HG03139 (cell line): ENCODE results near the gene GPRC5D.
A peak's percentile ranks its signal among the peaks of the same experiment; 100 is the strongest.

ENCODE experiments used
- ATAC-seq: cut with Tn5 transposase; IDR thresholded peaks from one replicate; pipeline ENCODE4 v1.9.1; 2021; ENCODE audit not compliant: unreplicated experiment

GPRC5D gene

DNA sequence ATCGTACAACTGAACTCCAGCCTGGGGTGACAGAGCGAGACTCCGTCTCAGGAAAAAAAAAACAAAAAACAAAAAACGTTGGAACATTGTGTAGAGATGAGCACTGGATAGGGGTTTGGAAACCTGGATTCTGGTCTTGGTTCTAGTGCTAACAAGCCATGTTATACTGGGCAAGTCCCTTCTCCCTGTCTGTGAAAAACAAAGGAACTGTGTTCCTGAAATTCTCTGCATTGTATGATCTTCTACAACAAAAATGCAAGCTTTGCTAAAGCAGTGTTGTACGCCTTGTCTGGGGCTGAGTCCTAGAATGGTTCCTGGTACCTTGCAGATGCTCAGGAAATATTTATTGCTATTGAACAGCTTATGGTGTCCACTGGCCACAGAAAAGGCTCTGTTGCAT, 13.4 kb downstream of the GPRC5D start:
- ATAC-seq: no peak

DNA sequence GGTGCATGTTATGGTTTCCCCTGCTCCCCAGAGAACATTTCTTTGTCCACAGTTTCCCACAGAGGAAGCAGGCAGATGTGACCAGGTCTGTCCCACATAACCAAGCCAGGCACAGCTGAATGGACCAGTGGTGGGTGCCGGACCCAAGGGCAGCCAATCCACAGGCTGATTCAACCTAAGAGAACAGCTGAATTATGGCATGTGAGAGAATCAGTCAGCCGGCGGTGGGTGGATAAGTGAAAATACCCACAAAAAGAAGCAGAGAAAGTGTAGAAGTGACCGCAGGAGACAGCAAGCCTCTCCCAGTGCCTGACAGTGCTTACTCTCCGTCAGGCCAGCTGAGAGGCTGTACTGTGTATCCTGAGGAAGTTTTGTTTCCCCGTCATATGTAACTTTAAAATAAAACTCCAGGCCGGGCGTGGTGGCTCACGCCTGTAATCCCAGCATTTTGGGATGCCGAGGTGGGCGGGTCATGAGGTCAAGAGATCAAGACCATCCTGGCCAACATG, 14.9 kb downstream of the GPRC5D start:
- ATAC-seq: no peak

DNA sequence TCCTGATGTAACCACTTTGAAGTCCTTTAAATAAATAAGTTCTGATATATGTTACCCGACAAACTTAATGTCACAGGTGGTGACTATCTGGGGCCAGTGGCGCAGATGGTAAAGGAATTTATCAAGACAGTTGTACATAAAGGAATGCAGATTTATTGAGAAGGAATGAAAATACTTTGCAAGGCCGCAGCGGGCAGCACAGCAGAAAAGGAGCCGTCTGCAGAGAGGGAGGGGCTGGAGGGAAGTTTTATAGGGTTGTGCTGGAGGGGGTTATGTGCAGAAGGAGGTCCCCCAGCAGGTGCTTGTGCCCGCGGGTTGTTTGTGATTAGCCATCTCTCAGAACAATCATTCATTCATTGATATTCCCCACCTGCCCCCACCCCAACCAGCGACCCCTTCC, 17.4 kb downstream of the GPRC5D start:
- ATAC-seq: no peak

DNA sequence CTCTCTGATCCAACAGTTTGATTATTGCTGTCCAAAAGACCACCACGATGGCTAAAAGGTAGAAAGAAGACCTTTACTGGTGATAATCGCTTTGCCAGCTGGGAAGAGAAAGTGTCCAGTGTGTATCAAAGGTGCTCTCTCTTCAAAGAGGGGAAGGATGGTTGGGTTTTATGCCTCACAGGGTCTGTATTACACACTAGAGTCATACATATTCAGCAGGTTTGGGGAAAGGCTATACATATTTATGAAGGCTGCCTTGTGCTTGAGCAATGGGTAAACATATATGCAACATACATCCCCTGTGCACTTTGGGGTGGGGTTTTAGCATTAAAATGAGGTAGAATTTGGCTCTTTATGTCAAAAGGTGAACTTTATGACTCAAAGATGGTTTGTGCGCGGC, 18.2 kb downstream of the GPRC5D start:
- no peak for ATAC-seq

DNA sequence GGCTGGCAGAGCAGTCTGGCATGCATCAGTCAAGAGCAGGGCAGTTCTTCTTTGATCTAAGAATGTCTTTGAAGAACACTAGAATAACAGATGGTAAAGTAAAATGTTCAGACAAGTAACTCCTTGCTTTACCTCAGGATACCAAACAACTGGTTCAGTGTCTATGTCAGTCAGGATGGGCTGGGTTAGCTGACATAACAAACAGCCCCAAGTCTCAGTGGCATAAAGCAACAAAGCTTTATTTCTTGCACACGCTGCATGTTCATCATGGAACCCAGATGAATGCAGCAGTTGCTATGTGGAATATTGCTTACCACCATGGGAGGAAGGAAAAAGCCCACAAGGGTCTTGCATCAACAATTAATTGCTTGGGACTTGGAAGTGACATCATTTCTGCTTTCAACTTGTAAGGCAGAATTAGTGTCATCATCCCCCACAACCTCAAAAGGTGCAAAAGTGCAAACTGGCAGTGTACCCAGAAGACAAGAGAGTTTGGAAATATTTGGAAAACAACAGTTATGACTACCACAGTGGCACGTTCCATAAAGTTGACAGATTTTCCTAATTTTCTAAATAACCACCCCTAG, 21.2 kb downstream of the GPRC5D start:
- ATAC-seq: no peak

DNA sequence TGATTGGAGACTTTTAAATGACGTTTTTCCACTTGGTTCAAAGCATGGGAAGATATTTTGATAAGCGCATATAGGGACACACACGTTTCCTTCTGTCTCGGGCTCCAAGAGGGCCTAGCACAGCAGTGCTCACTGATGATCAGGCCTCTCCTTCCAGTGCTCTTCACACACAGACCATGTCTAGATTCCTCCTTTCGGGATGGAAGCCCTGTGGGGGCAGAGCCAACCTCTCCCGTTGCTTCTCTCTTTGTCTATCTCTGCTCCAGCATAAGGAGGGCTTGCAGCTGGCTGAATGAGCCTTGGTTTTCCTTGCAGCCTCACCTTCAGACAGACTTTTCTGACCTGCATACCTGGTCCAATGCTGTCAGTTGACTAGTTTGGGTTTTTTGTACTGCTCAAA, 22.3 kb downstream of the GPRC5D start:
- ATAC-seq: no peak

DNA sequence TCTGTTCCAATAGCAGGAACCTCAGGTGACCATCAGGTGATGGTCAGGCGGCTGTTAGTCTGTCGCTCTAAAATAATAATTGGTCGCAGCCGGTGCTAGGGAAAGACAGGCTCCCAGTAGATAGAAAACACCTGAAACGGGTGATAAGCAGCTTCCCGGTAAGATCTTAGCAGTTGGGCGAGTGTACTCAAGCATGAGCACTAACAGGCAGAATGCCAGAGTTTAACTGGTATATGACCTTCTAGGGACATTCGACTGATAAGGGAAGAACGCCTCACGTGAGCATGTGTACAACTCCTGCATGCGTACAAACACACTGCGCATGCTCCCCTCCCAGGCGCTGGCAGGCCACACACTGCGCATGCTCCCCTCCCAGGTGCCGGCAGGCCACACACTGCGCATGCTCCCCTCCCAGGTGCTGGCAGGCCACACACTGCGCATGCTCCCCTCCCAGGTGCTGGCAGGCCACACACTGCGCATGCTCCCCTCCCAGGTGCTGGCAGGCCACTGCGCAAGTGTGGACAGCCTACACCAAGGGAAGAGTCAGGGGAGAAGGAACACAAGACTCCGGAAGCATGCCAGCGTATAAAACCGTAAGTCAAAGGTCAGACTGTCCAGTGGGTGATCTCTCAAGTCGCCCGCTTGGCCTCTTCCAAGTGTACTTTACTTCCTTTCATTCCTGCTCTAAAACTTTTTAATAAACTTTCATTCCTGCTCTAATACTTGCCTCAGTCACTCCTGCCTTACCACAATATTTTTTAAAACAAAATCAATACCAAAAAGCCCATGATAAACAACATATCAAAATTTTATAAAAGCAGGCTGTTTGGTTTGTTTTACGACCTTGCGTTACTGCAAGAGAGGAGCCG, 24.5 kb downstream of the GPRC5D start:
- ATAC-seq: no peak

DNA sequence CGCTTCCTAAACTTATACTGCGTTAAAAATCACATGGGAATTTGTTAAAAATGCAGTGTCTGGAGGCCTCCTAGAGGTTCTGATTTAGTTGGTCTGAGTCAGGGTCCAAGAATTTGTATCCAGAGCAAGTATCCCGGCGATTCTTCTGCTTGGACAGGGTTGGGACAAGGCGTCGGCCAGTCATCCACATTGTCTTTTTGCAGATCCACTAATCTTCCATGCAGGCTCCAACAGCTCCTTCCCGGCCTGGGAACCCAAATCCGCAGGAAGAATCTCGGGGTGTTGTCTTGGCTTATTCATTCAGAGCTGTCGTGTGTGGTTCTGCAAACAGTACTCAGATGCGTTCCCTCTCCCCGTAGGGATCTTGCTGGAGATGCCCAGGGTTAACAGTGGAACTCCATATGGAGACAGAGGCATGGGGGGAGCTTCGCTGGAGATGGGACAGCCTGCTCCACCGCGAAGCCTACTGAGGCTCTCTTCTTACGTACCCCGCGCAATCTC, 25.3 kb downstream of the GPRC5D start:
- ATAC-seq: no peak

DNA sequence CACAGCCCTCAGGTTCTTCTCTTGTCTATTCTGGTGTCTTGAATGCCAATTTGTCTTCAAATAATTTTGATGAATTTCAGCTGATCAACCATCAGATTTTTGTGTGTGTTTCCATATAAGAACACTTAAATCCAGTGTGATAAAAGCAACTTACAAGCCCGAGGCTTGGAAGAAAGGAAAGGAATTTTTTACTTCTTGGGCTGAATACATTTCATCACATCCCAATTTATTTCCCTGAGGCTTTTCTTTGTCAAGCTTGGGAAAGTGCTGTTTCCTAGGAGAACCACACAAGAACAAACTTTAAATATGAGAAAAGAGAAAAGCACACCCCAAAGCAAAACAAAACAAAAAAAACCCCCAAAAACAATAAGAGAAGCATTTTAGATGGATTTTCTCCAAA, 26.6 kb downstream of the GPRC5D start:
- ATAC-seq: no peak

DNA sequence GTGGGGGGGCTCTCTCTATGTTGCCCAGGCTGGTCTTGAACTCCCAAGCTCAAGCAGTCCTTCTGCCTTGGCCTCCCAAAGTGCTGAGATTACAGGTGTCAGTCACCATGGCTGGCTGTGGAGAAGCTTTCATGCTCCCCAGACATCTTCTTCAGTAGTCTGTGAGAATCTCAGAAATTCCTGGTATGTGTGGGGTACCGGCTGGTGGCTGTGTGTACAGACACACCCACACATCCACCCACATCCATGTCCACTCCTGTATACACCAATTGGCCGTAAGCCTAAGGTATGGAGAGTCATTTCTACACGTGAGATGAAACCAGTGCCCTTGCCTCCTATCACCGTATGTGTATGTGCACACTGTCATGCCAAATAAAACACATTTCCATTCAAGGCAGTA, 27.8 kb downstream of the GPRC5D start:
- no peak for ATAC-seq

DNA sequence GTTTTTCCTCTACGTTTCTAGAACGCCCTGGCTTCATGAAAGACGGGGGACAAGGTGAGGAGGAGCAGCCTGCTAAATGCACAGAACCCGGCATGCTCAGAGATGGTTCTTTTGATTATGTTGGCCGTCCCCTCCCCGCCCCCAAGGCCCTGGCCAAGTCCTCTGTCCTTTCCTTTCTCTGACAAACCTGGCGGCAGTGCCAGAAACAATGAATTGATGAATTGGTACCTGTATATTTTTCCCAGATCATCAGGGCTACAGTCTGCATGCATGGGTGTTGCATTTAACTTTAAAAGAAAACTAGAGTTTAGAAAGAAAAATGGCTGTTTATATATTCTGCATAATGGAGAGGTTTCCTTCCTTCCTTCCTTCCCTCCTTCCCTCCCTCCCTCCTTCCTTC, 29.0 kb downstream of the GPRC5D start:
- no peak for ATAC-seq

DNA sequence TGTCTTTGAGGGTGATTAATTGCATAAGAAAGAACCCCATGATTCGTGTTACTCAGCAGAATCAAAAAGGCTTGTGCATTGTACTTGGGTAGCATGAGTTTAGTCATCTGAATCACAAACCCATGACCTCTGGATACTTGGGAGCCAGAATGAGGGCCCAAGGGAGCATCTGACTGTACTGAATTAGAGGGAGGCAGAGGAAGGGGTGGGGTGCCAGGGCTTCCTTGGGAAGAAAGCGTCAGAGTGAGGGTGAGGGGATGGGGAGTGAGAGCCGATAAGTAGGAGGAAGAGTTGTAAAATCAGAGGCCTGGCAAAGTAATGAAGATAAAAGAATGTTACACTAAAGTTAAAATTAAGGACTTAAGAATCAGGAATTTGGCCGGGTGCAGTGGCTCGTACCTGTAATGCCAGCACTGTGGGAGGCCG, 29.8 kb downstream of the GPRC5D start:
- no peak for ATAC-seq

DNA sequence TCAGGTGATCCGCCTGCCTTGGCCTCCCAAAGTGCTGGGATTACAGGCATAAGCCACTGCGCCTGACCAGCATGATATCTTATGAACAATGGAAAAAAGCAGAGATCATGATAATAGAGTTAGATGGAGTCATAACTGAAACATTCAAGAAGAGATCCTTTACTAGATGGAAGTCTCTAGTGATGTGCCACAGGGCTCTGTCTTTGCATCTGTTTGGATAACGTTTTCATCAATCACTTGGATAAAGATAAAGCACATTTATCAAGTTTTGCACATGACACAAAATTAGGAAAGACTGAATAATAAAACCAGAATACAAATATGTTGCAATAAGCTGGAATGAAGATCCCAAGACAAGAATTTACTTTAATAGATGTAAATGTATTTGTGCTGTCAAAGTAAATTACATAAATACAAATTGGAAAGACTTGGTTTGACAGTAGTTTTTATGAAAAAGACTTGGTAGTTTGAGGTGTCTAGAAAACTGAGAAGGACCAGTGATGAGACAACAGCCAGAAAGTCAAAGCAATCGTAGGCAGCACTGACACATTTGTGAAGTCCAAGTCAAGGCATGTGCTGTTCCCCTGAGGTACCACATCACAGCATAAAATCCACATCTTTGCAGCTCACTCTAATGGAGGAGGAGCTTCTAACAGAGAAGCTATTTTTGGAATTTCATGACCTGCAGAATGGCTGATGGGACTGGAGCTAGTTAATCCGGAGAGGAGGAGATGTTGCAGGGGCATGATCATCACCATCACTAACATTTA, 32.1 kb downstream of the GPRC5D start:
- ATAC-seq: no peak

DNA sequence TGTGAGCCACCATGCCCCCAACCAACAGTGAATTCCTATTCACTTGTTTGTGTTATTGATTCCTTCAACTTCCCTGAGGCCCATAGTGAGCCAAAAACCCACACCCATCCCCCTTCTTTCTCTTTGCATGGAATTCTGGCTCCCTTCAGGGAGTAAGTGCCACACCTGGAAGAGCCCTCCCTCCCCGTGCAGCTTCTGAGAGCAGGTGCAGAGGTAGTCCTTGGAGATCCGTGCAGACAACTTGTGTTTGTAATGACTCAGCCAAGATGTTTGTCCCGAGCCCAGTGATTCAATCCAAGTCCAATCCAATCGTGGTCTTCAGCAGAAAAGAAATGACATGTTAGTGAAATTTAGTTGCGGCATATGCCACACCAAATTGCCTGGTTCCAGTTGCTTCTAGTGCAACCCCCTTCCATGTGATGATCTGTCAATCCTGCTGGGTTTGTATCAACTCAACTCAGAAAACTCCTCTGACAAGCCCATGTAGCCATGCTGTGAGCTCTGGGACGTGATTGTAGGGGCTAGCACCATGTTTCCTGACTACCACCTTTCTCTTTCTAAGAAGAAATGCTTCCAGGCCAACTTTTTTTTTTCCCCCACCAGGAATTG, 33.1 kb downstream of the GPRC5D start:
- no peak for ATAC-seq

DNA sequence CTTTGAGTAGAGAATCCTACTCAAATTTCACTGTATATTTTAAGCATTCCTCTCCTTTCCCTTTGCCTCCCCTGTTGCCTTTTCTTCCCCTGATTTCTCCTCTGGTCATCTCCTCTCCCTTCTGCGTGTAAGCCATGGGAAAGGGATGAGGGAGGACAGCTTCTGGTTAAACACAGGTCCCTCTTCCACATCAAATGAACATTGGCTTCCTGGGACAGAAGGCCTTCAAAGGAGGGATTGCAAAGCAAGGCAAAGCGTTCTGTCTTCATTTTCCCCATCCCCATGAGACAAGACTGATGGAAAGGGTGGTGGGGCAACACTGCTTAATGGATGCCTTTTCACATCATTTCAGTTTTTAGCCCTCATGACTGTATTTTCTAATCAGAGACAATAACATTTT, 34.5 kb downstream of the GPRC5D start:
- ATAC-seq: no peak

DNA sequence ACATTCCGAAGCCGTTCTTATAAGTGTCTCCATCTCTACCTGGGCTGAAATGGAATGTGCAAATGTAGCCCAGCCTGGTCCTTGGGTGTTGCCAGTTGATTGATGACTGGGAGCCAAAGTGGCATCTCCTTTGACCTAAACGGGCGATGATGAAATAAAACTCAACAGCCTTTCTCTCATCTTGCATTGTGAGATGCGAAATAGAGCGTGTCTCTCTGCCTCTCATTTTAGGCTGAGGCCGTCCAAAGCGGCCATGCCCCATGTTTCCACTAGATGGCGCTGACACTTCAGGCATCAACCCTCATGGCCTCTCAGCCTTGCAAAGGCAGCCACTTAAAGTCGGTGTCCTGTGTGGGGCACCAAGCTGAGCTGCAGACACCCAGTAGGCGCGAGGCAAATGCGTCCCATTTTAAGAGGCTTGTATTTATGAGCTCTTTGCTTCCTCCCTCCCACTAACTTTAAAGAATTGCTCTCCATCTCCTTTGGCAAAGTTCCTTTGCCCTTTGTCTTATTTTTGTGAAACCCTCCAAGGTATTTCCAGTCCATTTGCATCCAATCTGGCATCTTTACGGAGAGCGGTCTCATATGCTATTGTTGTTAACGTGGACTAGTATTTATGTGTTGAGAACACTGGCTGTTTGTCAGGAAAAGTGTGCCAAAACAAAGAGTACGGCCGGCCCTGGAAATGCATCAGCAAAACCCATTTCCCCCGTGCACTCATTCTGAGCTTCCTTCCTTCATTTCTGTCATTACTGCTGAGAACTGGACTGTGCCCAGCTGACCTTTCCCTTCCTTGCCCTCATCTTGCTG, 35.6 kb downstream of the GPRC5D start:
- ATAC-seq: peak; percentile 96

DNA sequence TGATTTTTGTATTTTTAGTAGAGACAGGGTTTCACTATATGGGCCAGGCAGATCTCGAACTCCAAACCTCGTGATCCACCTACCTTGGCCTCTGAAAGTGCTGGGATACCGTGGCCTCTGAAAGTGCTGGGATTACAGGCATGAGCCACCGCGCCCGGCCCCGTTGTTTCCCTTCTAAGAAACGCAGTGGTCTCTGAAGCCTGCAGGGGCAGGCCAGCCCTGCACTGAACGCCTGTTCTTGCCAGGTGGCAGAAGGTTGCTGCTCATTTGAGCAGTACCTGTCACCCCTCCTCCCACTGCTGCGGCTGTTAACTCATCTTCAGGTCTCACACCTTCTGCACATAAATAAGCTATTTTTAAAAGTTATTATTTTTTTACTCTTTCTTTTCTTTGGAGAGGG, 36.3 kb downstream of the GPRC5D start:
- ATAC-seq: no peak

DNA sequence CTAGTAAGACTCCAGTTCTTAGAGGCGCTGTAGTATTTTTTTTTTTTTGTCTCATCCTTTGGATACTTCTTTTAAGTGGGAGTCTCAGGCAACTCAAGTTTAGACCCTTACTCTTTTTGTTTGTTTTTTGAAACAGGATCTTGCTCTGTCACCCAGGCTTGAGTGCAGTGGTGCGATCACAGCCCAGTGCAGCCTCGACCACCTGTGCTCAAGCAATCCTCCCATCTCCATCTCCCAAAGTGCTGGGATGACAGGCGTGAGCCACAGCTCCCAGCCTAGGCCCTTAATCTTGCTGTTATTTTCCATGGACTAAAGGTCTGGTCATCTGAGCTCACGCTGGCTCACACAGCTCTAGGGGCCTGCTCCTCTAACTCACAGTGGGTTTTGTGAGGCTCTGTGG, 39.3 kb downstream of the GPRC5D start:
- ATAC-seq: no peak

DNA sequence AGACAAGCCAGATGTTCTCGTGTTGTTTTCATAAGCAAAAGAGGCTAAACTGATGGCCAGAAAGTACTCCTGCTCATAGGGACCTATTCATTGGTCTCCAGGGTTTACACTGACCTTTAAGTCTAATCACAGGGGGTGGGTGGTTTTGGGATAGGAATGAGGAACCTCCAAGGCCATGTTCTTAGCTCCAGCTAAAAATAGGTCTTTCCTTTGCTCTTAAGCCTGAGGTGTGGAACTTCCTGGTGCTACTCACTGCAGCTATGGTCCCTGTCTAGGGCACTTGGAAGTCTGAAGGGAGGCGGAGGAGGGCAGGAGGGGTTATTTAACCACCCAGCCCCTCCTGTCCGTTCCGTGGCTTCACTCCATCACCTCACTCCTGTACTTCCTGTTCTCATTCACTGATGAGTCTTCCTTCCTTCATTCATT, 42.0 kb downstream of the GPRC5D start:
- no peak for ATAC-seq
